ENCODE results near the gene GSG1L. TPM values are rescaled to one million over a fixed set of nuclear protein-coding genes. Genes with fewer than 3 reads are reported as not detected.

The GSG1L gene
- total RNA-seq, 1 experiment from 2014 or later = not detected

- H3K27me3 Mint-ChIP-seq (ENCODE audit: unreplicated experiment) = no peaks in the 10 kb centered on the region
Measured at GRCh38 chr16:27749547-27749875, 314.0 kb downstream of the GSG1L start.

GRCh38 chr16:27748868-27749546 lies 314.5 kb downstream of the GSG1L start:
- no peak for TF ChIP-seq CTCF (IDR thresholded peaks at IDR 0.05; ENCODE audit: unreplicated experiment)
- BruUV-seq (replicated peaks) = no TSS peak
- H3K27ac Mint-ChIP-seq (ENCODE audit: unreplicated experiment) = peak overlapping the region; percentile 47
- no peaks in the 10 kb centered on the region for H3K9me3 Mint-ChIP-seq (ENCODE audit: low read depth, unreplicated experiment)
- no peak overlapping the region for H3K4me3 Mint-ChIP-seq (ENCODE audit: low read depth, unreplicated experiment)
- intact Hi-C loops (cut with micrococcal nuclease; ENCODE audit: unreplicated experiment) = no loop called here
- no peaks in the 10 kb centered on the region for H3K4me1 Mint-ChIP-seq (ENCODE audit: low read depth, unreplicated experiment)
- peak; percentile 74 for DNase-seq
- CTCF ChIA-PET = interaction anchor here (0.7 to 1.3 kb wide), 2 partner anchors 9 to 334 kb away, joined by 3 to 4 read pairs; no protein-coding TSS in a partner anchor
- H3K27me3 Mint-ChIP-seq (ENCODE audit: unreplicated experiment) = no peaks in the 10 kb centered on the region
- H3K36me3 Mint-ChIP-seq (ENCODE audit: insufficient read depth, unreplicated experiment) = peaks cover 6% of the 10 kb centered on the region

More at GRCh38 chr16:27749547-27749875, 314.0 kb downstream of the GSG1L start:
- no peak for TF ChIP-seq CTCF (IDR thresholded peaks at IDR 0.05; ENCODE audit: unreplicated experiment)
- H3K4me3 Mint-ChIP-seq (ENCODE audit: low read depth, unreplicated experiment) = no peak overlapping the region
- intact Hi-C loops (cut with micrococcal nuclease; ENCODE audit: unreplicated experiment) = no loop called here
- H3K9me3 Mint-ChIP-seq (ENCODE audit: low read depth, unreplicated experiment) = no peaks in the 10 kb centered on the region
- no peaks in the 10 kb centered on the region for H3K4me1 Mint-ChIP-seq (ENCODE audit: low read depth, unreplicated experiment)
- no peak overlapping the region for H3K27ac Mint-ChIP-seq (ENCODE audit: unreplicated experiment)
- no TSS peak for BruUV-seq (replicated peaks)
- no peak for DNase-seq
- H3K36me3 Mint-ChIP-seq (ENCODE audit: insufficient read depth, unreplicated experiment) = peaks cover 6% of the 10 kb centered on the region
- CTCF ChIA-PET = interaction anchor here (0.7 to 1.3 kb wide), 2 partner anchors 9 to 334 kb away, joined by 3 to 4 read pairs; no protein-coding TSS in a partner anchor

GRCh38 chr16:27747946-27748345 lies 315.6 kb downstream of the GSG1L start:
- CTCF ChIA-PET = no interaction called here
- no peaks in the 10 kb centered on the region for H3K9me3 Mint-ChIP-seq (ENCODE audit: low read depth, unreplicated experiment)
- H3K4me3 Mint-ChIP-seq (ENCODE audit: low read depth, unreplicated experiment) = no peak overlapping the region
- peaks cover 6% of the 10 kb centered on the region for H3K36me3 Mint-ChIP-seq (ENCODE audit: insufficient read depth, unreplicated experiment)
- no peaks in the 10 kb centered on the region for H3K27me3 Mint-ChIP-seq (ENCODE audit: unreplicated experiment)
- no TSS peak for BruUV-seq (replicated peaks)
- H3K4me1 Mint-ChIP-seq (ENCODE audit: low read depth, unreplicated experiment) = no peaks in the 10 kb centered on the region
- no peak for TF ChIP-seq CTCF (IDR thresholded peaks at IDR 0.05; ENCODE audit: unreplicated experiment)
- no peak for DNase-seq
- no peak overlapping the region for H3K27ac Mint-ChIP-seq (ENCODE audit: unreplicated experiment)
- intact Hi-C loops (cut with micrococcal nuclease; ENCODE audit: unreplicated experiment) = no loop called here

GRCh38 chr16:27746076-27746855 lies 317.2 kb downstream of the GSG1L start:
- no peak overlapping the region for H3K4me3 Mint-ChIP-seq (ENCODE audit: low read depth, unreplicated experiment)
- no peak for TF ChIP-seq CTCF (IDR thresholded peaks at IDR 0.05; ENCODE audit: unreplicated experiment)
- no peak for DNase-seq
- H3K27me3 Mint-ChIP-seq (ENCODE audit: unreplicated experiment) = no peaks in the 10 kb centered on the region
- H3K27ac Mint-ChIP-seq (ENCODE audit: unreplicated experiment) = no peak overlapping the region
- BruUV-seq (replicated peaks) = no TSS peak
- no peaks in the 10 kb centered on the region for H3K9me3 Mint-ChIP-seq (ENCODE audit: low read depth, unreplicated experiment)
- no peaks in the 10 kb centered on the region for H3K4me1 Mint-ChIP-seq (ENCODE audit: low read depth, unreplicated experiment)
- intact Hi-C loops (cut with micrococcal nuclease; ENCODE audit: unreplicated experiment) = no loop called here
- CTCF ChIA-PET = interaction anchor here (0.7 kb wide), 1 partner anchor 162 kb away, joined by 3 read pairs; no protein-coding TSS in a partner anchor
- H3K36me3 Mint-ChIP-seq (ENCODE audit: insufficient read depth, unreplicated experiment) = peaks cover 6% of the 10 kb centered on the region
